HG02840 (cell line): Measurements from ENCODE around the gene NME2.

Source experiments
- ATAC-seq: cut with Tn5 transposase; IDR thresholded peaks from one replicate; pipeline ENCODE4 v1.9.1; 2021; ENCODE audit warnings: mild to moderate bottlenecking, moderate library complexity, moderate number of reproducible peaks; ENCODE audit not compliant: unreplicated experiment, low FRiP score

The NME2 gene

GRCh38 chr17:51197754-51198153 is 31.5 kb downstream of the NME2 start:
- no peak for ATAC-seq

- no peak for ATAC-seq
Measured at GRCh38 chr17:51200295-51200694, 34.1 kb downstream of the NME2 start.

GRCh38 chr17:51200846-51201245 is 34.6 kb downstream of the NME2 start:
- ATAC-seq = no peak

GRCh38 chr17:51203838-51204237 is 37.6 kb downstream of the NME2 start:
- no peak for ATAC-seq

- ATAC-seq = no peak
Measured at GRCh38 chr17:51214920-51215319, 48.7 kb downstream of the NME2 start.

- ATAC-seq = no peak
Measured at GRCh38 chr17:51217946-51218345, 51.7 kb downstream of the NME2 start.

- no peak for ATAC-seq
Measured at GRCh38 chr17:51221322-51221721, 55.1 kb downstream of the NME2 start.
